DND-41 (cell line): Measurements from ENCODE around the gene KANSL3.

Source experiments
- CTCF ChIP-seq: IDR thresholded peaks from 2 replicates; pipeline ENCODE4 v1.5.1; 2012; ENCODE audit warnings: borderline replicate concordance, low read length, moderate library complexity, mild to moderate bottlenecking; ENCODE audit not compliant: poor library complexity, severe bottlenecking; ENCODE audit errors: extremely low read depth
- EZH2 ChIP-seq: IDR thresholded peaks from 3 replicates; pipeline ENCODE4 v1.6.1; 2012; ENCODE audit warnings: borderline replicate concordance, low read depth, mild to moderate bottlenecking, moderate library complexity, low read length, inconsistent platforms; ENCODE audit not compliant: severe bottlenecking

DNA sequence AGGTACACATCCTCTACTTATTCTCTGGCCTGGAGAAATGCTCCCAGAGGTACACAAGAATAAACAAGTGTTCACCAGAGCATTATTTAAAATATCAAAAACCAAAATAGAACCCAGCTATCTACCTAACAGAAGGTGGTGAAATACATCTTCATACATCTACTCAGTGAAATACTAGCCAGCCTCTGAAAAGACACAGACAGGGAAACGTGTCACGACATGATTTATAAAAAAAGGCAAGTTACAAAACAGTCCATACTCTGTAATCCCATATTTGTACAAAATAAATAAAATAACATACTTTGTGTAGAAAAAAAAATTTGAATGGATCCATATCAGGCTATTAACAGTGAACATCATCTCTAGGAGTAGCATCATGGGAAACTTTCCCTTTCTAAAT is 38.2 kb downstream of the KANSL3 start:
- TF ChIP-seq CTCF (no peak), EZH2 (no peak)
